AG10803 (cell line): Measurements from ENCODE around the gene EYS.

ENCODE experiments used
- DNase-seq: peaks from one replicate; pipeline ENCODE4 v3.0.0; 2010; ENCODE audit warnings: low read depth
- H3K4me3 ChIP-seq: 2 replicates; pipeline ENCODE4 v1.5.1; 2011; ENCODE audit warnings: mild to moderate bottlenecking, low read length, control low read depth
- TF ChIP-seq, protein P1 (sequence below): conservative IDR thresholded peaks from 2 replicates; pipeline ENCODE4 v1.5.1; 2011; ENCODE audit warnings: mild to moderate bottlenecking, low read length, control low read depth, inconsistent platforms

The EYS gene

DNA sequence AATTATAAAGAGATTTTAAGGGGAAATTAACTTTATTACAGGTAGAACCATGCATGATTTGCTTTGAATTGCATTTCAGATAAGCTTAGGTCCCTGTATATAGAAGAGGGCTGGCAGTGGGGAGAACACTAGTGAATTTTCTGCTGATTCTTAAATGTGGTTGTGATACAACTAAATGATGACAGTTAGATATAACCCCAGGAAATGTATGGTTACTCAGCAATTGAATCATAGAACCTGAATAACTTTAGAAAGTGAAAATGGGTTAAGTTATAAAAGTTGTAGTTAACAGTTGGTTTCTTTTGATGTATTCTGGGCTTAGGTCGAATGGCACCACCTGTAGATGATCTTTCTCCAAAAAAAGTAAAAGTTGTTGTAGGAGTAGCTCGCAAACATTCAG is 2001.3 kb downstream of the EYS start:
- TF ChIP-seq, protein P1, sequence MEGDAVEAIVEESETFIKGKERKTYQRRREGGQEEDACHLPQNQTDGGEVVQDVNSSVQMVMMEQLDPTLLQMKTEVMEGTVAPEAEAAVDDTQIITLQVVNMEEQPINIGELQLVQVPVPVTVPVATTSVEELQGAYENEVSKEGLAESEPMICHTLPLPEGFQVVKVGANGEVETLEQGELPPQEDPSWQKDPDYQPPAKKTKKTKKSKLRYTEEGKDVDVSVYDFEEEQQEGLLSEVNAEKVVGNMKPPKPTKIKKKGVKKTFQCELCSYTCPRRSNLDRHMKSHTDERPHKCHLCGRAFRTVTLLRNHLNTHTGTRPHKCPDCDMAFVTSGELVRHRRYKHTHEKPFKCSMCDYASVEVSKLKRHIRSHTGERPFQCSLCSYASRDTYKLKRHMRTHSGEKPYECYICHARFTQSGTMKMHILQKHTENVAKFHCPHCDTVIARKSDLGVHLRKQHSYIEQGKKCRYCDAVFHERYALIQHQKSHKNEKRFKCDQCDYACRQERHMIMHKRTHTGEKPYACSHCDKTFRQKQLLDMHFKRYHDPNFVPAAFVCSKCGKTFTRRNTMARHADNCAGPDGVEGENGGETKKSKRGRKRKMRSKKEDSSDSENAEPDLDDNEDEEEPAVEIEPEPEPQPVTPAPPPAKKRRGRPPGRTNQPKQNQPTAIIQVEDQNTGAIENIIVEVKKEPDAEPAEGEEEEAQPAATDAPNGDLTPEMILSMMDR = no peak
- no peak overlapping the region for H3K4me3 ChIP-seq
- DNase-seq = no peak

DNA sequence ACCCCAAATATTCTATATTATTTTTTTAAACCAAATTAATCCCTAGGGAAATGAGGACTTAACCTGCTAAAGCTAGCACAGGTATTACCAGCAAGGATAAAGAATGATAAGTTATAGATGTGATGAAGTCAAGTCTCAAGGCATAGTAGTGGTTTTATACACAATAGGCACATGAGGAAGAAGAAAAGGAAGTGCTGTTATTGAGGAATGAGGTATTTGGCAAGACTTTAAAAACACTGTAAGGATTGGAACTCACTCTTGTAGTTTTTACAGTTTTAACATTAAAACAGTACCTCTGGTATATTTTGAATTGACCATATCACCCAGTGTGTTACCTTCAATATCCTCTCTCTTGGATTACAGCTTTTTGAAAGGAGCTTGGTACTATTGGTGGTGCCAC is 2016.8 kb downstream of the EYS start:
- H3K4me3 ChIP-seq = no peak overlapping the region
- TF ChIP-seq, protein P1 = no peak
- DNase-seq = no peak

- no peak overlapping the region for H3K4me3 ChIP-seq
- DNase-seq = no peak
- TF ChIP-seq, protein P1 = no peak
Measured at GRCh38 chr6:63689421-63689820, 2017.6 kb downstream of the EYS start.

GRCh38 chr6:63685446-63686379 is 2021.3 kb downstream of the EYS start:
- TF ChIP-seq, protein P1 = no peak

DNA sequence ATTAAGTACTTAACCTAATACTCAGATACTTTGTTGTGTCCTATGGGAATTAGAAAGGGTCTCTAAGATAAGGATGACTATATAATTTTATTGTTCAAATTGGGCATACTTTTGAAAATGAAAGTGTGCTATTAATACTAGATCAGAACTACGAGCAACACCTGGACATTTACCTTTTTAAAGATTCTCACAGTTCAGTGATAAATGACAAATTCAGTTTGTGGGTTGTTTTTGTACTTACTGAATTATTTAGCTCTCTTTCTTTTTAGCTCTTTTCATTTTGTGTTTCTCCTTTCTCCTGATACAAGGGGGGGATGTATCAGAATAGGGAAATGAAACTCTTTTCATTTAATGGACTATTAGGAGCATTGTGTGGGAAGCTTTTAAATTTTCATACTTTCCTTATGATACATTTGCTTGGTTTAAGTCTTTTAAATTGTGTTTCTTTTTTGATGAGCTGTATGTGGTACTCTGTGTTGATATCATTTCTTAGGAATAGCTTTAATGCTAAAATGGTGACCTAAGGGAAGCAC is 2023.9 kb downstream of the EYS start:
- no peak overlapping the region for H3K4me3 ChIP-seq
- TF ChIP-seq, protein P1 = no peak
- no peak for DNase-seq

More at GRCh38 chr6:63685446-63686379, 2021.3 kb downstream of the EYS start:
- no peak for DNase-seq
- H3K4me3 ChIP-seq = no peak overlapping the region

DNA sequence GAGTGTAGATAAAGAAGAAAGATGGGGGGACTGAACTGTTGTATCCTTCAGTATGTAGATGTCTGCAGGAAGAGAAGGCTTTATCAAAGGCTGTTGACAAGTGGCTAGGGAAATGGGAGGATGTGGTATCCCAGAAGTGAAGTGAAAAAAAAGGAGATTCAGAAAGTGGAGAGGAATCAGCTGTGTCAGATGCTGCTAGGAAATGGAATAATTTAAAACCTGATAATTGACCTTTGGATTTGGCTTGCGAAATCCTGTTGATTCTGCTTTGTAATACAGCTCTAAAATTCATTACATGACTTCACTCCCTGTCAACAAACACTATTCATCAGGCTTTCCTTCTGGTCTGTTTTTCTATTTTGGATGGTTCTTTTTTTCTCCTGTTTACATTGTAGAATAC is 2029.7 kb downstream of the EYS start:
- peak; percentile 3 for DNase-seq
- no peak overlapping the region for H3K4me3 ChIP-seq
- TF ChIP-seq, protein P1 = no peak

- TF ChIP-seq, protein P1 = no peak
- no peak overlapping the region for H3K4me3 ChIP-seq
- no peak for DNase-seq
Measured at GRCh38 chr6:63676412-63677114, 2030.5 kb downstream of the EYS start.
